MCF 10A (cell line): Measurements from ENCODE around the gene NHERF1. TPM values are rescaled to one million over a fixed set of nuclear protein-coding genes. Genes with fewer than 3 reads are reported as not detected.

Source experiments
- BruUV-seq: library from RNA; stranded (reverse); fragments of 400-500 nt; replicated peaks from 2 replicates; lab custom pipeline; 2021; lab: Mats Ljungman, UMichigan
- CTCF ChIA-PET: fragments of 300-600 bp; sonication (Branson Sonifier 250); formaldehyde crosslinking; extraction: SDS; loops from one replicate; lab custom pipeline; 2021; ENCODE audit warnings: antibody characterized with exemption, inconsistent platforms; lab: Yijun Ruan, JAX
- POLR2A ChIA-PET: fragments of 300-600, 350-650 bp; sonication (Branson Sonifier 250); formaldehyde crosslinking; extraction: SDS; loops from one replicate; lab custom pipeline; 2020; ENCODE audit warnings: antibody characterized with exemption, inconsistent platforms; lab: Yijun Ruan, JAX
- DNase-seq: peaks from one replicate; pipeline ENCODE4 v3.0.0-alpha.2; 2018; ENCODE audit not compliant: unreplicated experiment
- H3K27ac Mint-ChIP-seq: one replicate; pipeline ENCODE4 v1.8.0; 2022; ENCODE audit warnings: mild to moderate bottlenecking, low read depth, mixed read lengths; ENCODE audit not compliant: unreplicated experiment
- H3K27me3 Mint-ChIP-seq: one replicate; pipeline ENCODE4 v1.8.0; 2022; ENCODE audit warnings: mixed read lengths; ENCODE audit not compliant: insufficient read depth, unreplicated experiment
- H3K36me3 Mint-ChIP-seq: one replicate; pipeline ENCODE4 v1.8.0; 2022; ENCODE audit warnings: mild to moderate bottlenecking, moderate library complexity, mixed read lengths; ENCODE audit not compliant: insufficient read depth, unreplicated experiment
- H3K4me1 Mint-ChIP-seq: one replicate; pipeline ENCODE4 v1.8.0; 2022; ENCODE audit warnings: mixed read lengths; ENCODE audit not compliant: insufficient read depth, unreplicated experiment
- H3K4me3 Mint-ChIP-seq: one replicate; pipeline ENCODE4 v1.8.0; 2022; ENCODE audit warnings: mild to moderate bottlenecking, moderate library complexity, mixed read lengths; ENCODE audit not compliant: unreplicated experiment
- H3K9me3 Mint-ChIP-seq: one replicate; pipeline ENCODE4 v1.8.0; 2022; ENCODE audit warnings: mixed read lengths; ENCODE audit not compliant: unreplicated experiment
- intact Hi-C: fragments of 100-400 bp; cut with micrococcal nuclease; formaldehyde crosslinking; loops from 2 replicates; pipeline ENCODE4 v1.14.1; 2022
- total RNA-seq: library from RNA; stranded (reverse); gene quantifications from 2 replicates; pipeline ENCODE4 v1.2.3, GENCODE V29; 2022
- TF ChIP-seq, protein P1 (sequence below): fragments of 200-600 bp; IDR thresholded peaks from one replicate; pipeline ENCODE4 v1.8.0; 2022; ENCODE audit warnings: antibody characterized with exemption, mild to moderate bottlenecking; ENCODE audit not compliant: unreplicated experiment

The NHERF1 gene
- total RNA-seq, 1 experiment from 2014 or later = 25.3 TPM

DNA sequence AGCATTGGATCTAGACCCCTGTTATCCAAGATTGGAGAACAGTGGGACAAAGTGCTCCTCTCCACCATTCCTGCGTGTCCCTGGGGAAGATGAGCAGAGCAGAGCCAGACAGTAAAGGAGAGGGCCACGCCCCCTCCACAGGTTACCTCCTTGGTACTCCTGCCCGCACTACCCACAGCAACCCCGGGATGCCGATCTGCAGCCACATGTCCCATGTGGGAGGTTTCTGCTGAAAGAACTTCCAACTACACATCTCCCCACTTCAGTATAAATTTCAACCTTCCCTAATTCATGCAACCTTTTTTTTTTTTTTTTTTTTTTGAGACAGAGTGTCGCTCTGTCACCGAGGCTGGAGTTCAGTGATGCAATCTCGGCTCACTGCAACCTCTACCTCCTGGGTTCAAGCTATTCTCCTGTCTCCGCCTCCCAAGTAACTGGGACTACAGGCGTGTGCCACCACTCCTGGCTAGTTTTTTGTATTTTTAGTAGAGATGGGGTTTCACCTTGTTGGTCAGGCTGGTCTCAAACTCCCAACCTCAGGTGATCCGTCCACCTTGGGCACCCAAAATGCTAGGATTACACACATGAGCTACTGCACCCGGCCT lies 9.1 kb upstream of the NHERF1 start:
- POLR2A ChIA-PET = no interaction called here
- no peak for DNase-seq
- Mint-ChIP-seq H3K9me3 (no peaks in the 10 kb centered on the region), H3K4me1 (no peaks in the 10 kb centered on the region), H3K36me3 (no peaks in the 10 kb centered on the region), H3K4me3 (no peak overlapping the region), H3K27ac (no peak overlapping the region), H3K27me3 (peaks cover 24% of the 10 kb centered on the region)
- TF ChIP-seq, protein P1, sequence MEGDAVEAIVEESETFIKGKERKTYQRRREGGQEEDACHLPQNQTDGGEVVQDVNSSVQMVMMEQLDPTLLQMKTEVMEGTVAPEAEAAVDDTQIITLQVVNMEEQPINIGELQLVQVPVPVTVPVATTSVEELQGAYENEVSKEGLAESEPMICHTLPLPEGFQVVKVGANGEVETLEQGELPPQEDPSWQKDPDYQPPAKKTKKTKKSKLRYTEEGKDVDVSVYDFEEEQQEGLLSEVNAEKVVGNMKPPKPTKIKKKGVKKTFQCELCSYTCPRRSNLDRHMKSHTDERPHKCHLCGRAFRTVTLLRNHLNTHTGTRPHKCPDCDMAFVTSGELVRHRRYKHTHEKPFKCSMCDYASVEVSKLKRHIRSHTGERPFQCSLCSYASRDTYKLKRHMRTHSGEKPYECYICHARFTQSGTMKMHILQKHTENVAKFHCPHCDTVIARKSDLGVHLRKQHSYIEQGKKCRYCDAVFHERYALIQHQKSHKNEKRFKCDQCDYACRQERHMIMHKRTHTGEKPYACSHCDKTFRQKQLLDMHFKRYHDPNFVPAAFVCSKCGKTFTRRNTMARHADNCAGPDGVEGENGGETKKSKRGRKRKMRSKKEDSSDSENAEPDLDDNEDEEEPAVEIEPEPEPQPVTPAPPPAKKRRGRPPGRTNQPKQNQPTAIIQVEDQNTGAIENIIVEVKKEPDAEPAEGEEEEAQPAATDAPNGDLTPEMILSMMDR = no peak
- intact Hi-C loops = no loop called here
- CTCF ChIA-PET = interaction anchor here (0.7 to 1.2 kb wide), 3 partner anchors 82 to 122 kb away, joined by 3 read pairs; no protein-coding TSS in a partner anchor
- no TSS peak for BruUV-seq

DNA sequence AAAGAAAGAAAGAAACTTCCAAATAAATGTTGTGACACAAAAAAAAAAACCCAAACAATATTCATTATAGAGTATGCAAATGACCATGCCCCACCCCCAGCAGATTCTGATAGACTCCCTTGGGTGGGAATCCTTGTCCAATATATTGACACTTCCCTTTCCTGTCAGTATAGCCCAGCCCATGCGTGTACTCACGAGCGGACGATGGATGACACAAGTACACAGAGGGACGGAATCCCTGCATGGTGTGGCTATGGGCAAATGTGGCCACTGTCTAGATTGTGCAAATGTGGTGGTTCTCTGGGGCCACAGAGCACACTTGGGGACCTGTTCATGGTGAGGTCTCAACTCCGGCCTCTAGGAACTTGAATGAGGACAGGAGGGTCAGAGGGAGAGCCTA lies 8.3 kb upstream of the NHERF1 start:
- ChIA-PET POLR2A (no interaction called here), CTCF (interaction anchor here (0.7 kb wide), 1 partner anchor 122 kb away, joined by 3 read pairs; no protein-coding TSS in a partner anchor)
- DNase-seq = no peak
- Mint-ChIP-seq H3K9me3 (no peaks in the 10 kb centered on the region), H3K4me3 (no peak overlapping the region), H3K27me3 (peaks cover 24% of the 10 kb centered on the region), H3K27ac (no peak overlapping the region), H3K36me3 (no peaks in the 10 kb centered on the region), H3K4me1 (peaks cover 6% of the 10 kb centered on the region)
- TF ChIP-seq, protein P1 = no peak
- intact Hi-C loops = no loop called here
- BruUV-seq = no TSS peak

DNA sequence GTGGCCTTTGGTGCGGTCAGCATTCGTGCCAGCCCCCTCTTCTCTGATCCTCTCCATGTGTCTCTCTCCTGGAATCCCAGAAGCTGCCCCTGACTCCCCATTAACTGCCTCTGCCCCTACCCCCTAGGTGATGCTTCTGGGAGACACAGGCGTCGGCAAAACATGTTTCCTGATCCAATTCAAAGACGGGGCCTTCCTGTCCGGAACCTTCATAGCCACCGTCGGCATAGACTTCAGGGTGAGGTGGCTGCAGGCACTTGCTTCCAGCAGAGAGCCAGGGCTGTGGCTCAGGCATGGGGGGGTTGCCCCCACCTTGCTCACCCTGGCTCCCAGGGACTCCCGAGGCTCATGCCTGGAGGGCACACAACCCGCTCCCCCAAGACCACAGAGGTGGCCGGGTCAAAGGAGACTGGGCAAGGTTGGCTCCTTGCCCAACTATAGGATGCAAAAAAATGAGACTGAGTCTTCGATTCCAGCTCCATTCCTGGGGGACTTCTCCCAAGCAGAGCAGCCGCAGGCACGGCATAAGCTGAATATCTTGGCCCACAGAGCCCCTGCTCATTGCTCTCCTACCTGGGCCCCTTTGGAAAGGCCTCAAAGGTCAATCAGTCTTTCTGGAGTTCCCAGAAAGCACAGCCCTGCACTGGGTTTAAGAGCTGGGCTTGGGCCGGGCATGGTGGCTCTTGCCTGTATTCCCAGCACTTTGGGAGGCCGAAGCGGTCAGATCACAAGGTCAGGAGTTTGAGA lies 7.6 kb upstream of the NHERF1 start:
- peaks cover 6% of the 10 kb centered on the region for H3K4me1 Mint-ChIP-seq
- peaks cover 24% of the 10 kb centered on the region for H3K27me3 Mint-ChIP-seq
- intact Hi-C loops = no loop called here
- no peaks in the 10 kb centered on the region for H3K9me3 Mint-ChIP-seq
- no peak overlapping the region for H3K4me3 Mint-ChIP-seq
- H3K36me3 Mint-ChIP-seq = no peaks in the 10 kb centered on the region
- ChIA-PET CTCF (interaction anchor here (1.8 to 2.4 kb wide), 3 partner anchors 30 to 124 kb away, joined by 8 to 12 read pairs (median 9); no protein-coding TSS in a partner anchor), POLR2A (no interaction called here)
- TF ChIP-seq, protein P1 = no peak
- no peak for DNase-seq
- BruUV-seq = no TSS peak
- no peak overlapping the region for H3K27ac Mint-ChIP-seq

DNA sequence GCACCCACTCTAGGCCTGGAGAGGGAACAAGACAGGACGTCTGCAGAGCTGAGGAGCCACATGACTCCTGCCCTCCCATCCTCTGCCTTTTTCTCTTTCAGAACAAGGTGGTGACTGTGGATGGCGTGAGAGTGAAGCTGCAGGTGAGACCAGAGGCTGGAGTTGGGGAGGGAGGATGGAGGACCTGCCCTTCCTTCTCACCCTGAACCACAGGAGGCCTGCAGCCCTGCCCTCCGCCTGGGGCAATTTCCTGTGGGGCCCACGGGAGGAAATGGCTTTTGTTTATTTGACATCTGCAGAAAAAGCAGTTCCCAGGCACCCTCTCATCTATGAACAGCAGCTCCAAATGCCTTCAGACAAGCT lies 6.3 kb upstream of the NHERF1 start:
- intact Hi-C loops = no loop called here
- H3K27ac Mint-ChIP-seq = no peak overlapping the region

More for the DNA sequence above, 6.3 kb upstream of the NHERF1 start:
- ChIA-PET POLR2A (interaction anchor here (0.5 kb wide), 1 partner anchor 455 kb away, joined by 3 read pairs; no protein-coding TSS in a partner anchor), CTCF (interaction anchor here (0.7 to 2.4 kb wide), 7 partner anchors 9 to 122 kb away, joined by 3 to 12 read pairs (median 3); no protein-coding TSS in a partner anchor)
- DNase-seq = no peak
- peaks cover 6% of the 10 kb centered on the region for H3K4me1 Mint-ChIP-seq
- TF ChIP-seq, protein P1 = no peak
- no peaks in the 10 kb centered on the region for H3K9me3 Mint-ChIP-seq
- peaks cover 15% of the 10 kb centered on the region for H3K27me3 Mint-ChIP-seq
- no TSS peak for BruUV-seq
- H3K4me3 Mint-ChIP-seq = no peak overlapping the region
- H3K36me3 Mint-ChIP-seq = no peaks in the 10 kb centered on the region
